ENCODE results near the gene AP1AR.

GRCh38 chr4:112282860-112283667, 51.5 kb downstream of the AP1AR start:
- TF ChIP-seq CTCF (IDR thresholded peaks at IDR 0.05; ENCODE audit: insufficient read depth, low read depth, low read length): no peak
- no peak for TF ChIP-seq EZH2 (IDR thresholded peaks at IDR 0.05; ENCODE audit: insufficient read depth, low read length)
